HepG2 (cell line): Measurements from ENCODE around the gene FBXO9. TPM values are rescaled to one million over a fixed set of nuclear protein-coding genes. Genes with fewer than 3 reads are reported as not detected.

Experiments used
- BCLAF1 ChIP-seq: fragments of 450-650 bp; IDR thresholded peaks from 2 replicates; pipeline ENCODE4 v1.6.1; 2017; ENCODE audit warnings: mild to moderate bottlenecking
- DMAP1 ChIP-seq: IDR thresholded peaks from 2 replicates; pipeline ENCODE4 v1.6.1; 2016
- ETV6 ChIP-seq: sonication (generic); formaldehyde crosslinking; conservative IDR thresholded peaks from 2 replicates; pipeline ENCODE4 v1.4.0; 2020; ENCODE audit warnings: missing genetic modification reagents
- GLMP ChIP-seq: sonication (generic); formaldehyde crosslinking; IDR thresholded peaks from 2 replicates; pipeline ENCODE4 v1.9.0; 2021; ENCODE audit warnings: missing genetic modification reagents, mild to moderate bottlenecking, borderline replicate concordance
- KMT2B ChIP-seq: IDR thresholded peaks from 2 replicates; pipeline ENCODE4 v1.6.1; 2016; ENCODE audit warnings: missing genetic modification reagents, missing compliant biosample characterization
- MLX ChIP-seq: IDR thresholded peaks from 2 replicates; pipeline ENCODE4 v1.6.1; 2016
- PAXIP1 ChIP-seq: sonication (generic); formaldehyde crosslinking; conservative IDR thresholded peaks from 2 replicates; pipeline ENCODE4 v1.4.0; 2020; ENCODE audit warnings: mild to moderate bottlenecking, missing genetic modification reagents, moderate library complexity
- TARDBP ChIP-seq: sonication (generic); formaldehyde crosslinking; IDR thresholded peaks from 2 replicates; pipeline ENCODE4 v1.8.0; 2022; ENCODE audit warnings: mild to moderate bottlenecking, missing genetic modification reagents
- ZNF276 ChIP-seq: sonication (generic); formaldehyde crosslinking; IDR thresholded peaks from 2 replicates; pipeline ENCODE4 v1.4.0; 2020; ENCODE audit warnings: mild to moderate bottlenecking, low read depth, missing genetic modification reagents
- ZNF850 ChIP-seq: sonication (generic); formaldehyde crosslinking; conservative IDR thresholded peaks from 2 replicates; pipeline ENCODE4 v1.9.0; 2021; ENCODE audit warnings: mild to moderate bottlenecking, missing genetic modification reagents
- ZUFSP ChIP-seq: sonication (generic); formaldehyde crosslinking; IDR thresholded peaks from 2 replicates; pipeline ENCODE4 v1.9.0; 2021; ENCODE audit warnings: missing genetic modification reagents, mild to moderate bottlenecking, borderline replicate concordance
- ZXDC ChIP-seq: sonication (generic); formaldehyde crosslinking; IDR thresholded peaks from 2 replicates; pipeline ENCODE4 v1.5.0; 2020; ENCODE audit warnings: mild to moderate bottlenecking, missing genetic modification reagents
- polyA plus RNA-seq, 8 experiments: library from polyadenylated mRNA; depleted of rRNA in 3 of 8; stranded (reverse) in 7 of 8; unstranded in 1 of 8; fragments of >200 nt; fragmentation: Illumina TruSeq in 4 of 8; extraction: Trizol in 4 of 8; gene quantifications; 2 replicates each; pipeline versions ENCODE4 v1.2.1 to v1.2.3, GENCODE V29; 2011 to 2016; ENCODE audit warnings: low read depth in 4 of 8, missing spikeins in 1 of 8, mixed read lengths in 1 of 8; ENCODE audit not compliant: insufficient read depth in 1 of 8
- total RNA-seq, 5 experiments: library from RNA; depleted of rRNA; stranded (reverse); fragments of >200 nt; fragmentation: Illumina TruSeq; extraction: Trizol; gene quantifications; 2 replicates each; pipeline ENCODE4 v1.2.3, GENCODE V29; 2016; ENCODE audit warnings: low read depth in 1 of 5

The FBXO9 gene
- total and polyA plus RNA-seq, 2 of the 13 experiments (the other 11 are each of a cell fraction or from before 2014, with no cell fraction given), result 64.3 to 98.4 TPM

GRCh38 chr6:53065266-53066076 is at the start of gene FBXO9 (continued):
- TF ChIP-seq GLMP (CRISPR knock-in tag) (no peak), KMT2B (CRISPR knock-in tag) (peak; percentile 78), ZUFSP (CRISPR knock-in tag) (no peak), PAXIP1 (0 out of 2 replicates have a peak, but pooled peaks have one; percentile 14), ZNF850 (no peak), MLX (CRISPR knock-in tag) (0 out of 2 replicates have a peak, but pooled peaks have one; percentile 9), DMAP1 (CRISPR knock-in tag) (peak; percentile 84), ZXDC (no peak), BCLAF1 (no peak), ZNF276 (CRISPR knock-in tag) (no peak), TARDBP (0 out of 2 replicates have a peak, but pooled peaks have one; percentile 63), ETV6 (CRISPR knock-in tag) (peak; percentile 60; the same call in 1 of the 2 replicates)
